Measurements from ENCODE around the gene CDK5RAP1. TPM values are rescaled to one million over a fixed set of nuclear protein-coding genes. Genes with fewer than 3 reads are reported as not detected.

The CDK5RAP1 gene
- total RNA-seq, 4 donors from 2014 or later, result 26.6 to 41.8 (median 37.8) TPM

GRCh38 chr20:33332905-33333456 is 68.3 kb downstream of the CDK5RAP1 start:
- intact Hi-C loops (cut with DNase I), result no loop called here
- no peak for DNase-seq

GRCh38 chr20:33328157-33329137 is 72.9 kb downstream of the CDK5RAP1 start:
- TF ChIP-seq POLR2A (IDR thresholded peaks at IDR 0.05) (no peak), CTCF (IDR thresholded peaks at IDR 0.05) (no peak)
- intact Hi-C loops (cut with DNase I), result no loop called here
- 78 to 82% methylated on average over 23 of the region's 23 CpGs for WGBS, 2 donors

More at GRCh38 chr20:33332905-33333456, 68.3 kb downstream of the CDK5RAP1 start:
- 69% methylated on average over 18 to 20 of the region's 20 CpGs for WGBS, 2 donors
- no peak for TF ChIP-seq POLR2A (IDR thresholded peaks at IDR 0.05)
- no peak for TF ChIP-seq CTCF (IDR thresholded peaks at IDR 0.05)
- H3K9me3 ChIP-seq, result no peaks in the 10 kb centered on the region
- H3K27ac ChIP-seq, result no peak overlapping the region
- H3K27me3 ChIP-seq, result no peaks in the 10 kb centered on the region
- no peak overlapping the region for H3K4me3 ChIP-seq (replicated peaks in 1 of 3)
- H3K4me1 ChIP-seq, result no peaks in the 10 kb centered on the region
- no peaks in the 10 kb centered on the region for H3K36me3 ChIP-seq

GRCh38 chr20:33325350-33325749 is 76.0 kb downstream of the CDK5RAP1 start:
- Histone ChIP-seq H3K4me3 (replicated peaks in 1 of 3) (no peak overlapping the region), H3K4me1 (no peaks in the 10 kb centered on the region), H3K9me3 (no peaks in the 10 kb centered on the region), H3K27me3 (no peaks in the 10 kb centered on the region), H3K36me3 (no peaks in the 10 kb centered on the region), H3K27ac (no peak overlapping the region)
- no peak for TF ChIP-seq CTCF (IDR thresholded peaks at IDR 0.05)
- TF ChIP-seq POLR2A (IDR thresholded peaks at IDR 0.05), result no peak
- intact Hi-C loops (cut with DNase I), result no loop called here
- WGBS, 2 donors, result 83 to 90% methylated on average over 2 of the region's 2 CpGs
- no peak for DNase-seq

More at GRCh38 chr20:33328157-33329137, 72.9 kb downstream of the CDK5RAP1 start:
- no peak overlapping the region for H3K27ac ChIP-seq
- H3K4me1 ChIP-seq, result no peaks in the 10 kb centered on the region
- H3K4me3 ChIP-seq (replicated peaks in 1 of 3), result no peak overlapping the region
- no peak for DNase-seq
- H3K36me3 ChIP-seq, result no peaks in the 10 kb centered on the region
- no peaks in the 10 kb centered on the region for H3K9me3 ChIP-seq
- H3K27me3 ChIP-seq, result no peaks in the 10 kb centered on the region

GRCh38 chr20:33323236-33323635 is 78.1 kb downstream of the CDK5RAP1 start:
- intact Hi-C loops (cut with DNase I), result no loop called here
- no peak for DNase-seq
- no peaks in the 10 kb centered on the region for H3K4me1 ChIP-seq
- no peaks in the 10 kb centered on the region for H3K9me3 ChIP-seq
- no peaks in the 10 kb centered on the region for H3K27me3 ChIP-seq
- H3K27ac ChIP-seq, result no peak overlapping the region
- no peaks in the 10 kb centered on the region for H3K36me3 ChIP-seq
- H3K4me3 ChIP-seq (replicated peaks in 1 of 3), result no peak overlapping the region
- 70 to 75% methylated on average over 8 of the region's 8 CpGs for WGBS, 2 donors
- TF ChIP-seq CTCF (IDR thresholded peaks at IDR 0.05) (no peak), POLR2A (IDR thresholded peaks at IDR 0.05) (no peak)

- H3K4me3 ChIP-seq (replicated peaks in 1 of 3), result no peak overlapping the region
- no peak overlapping the region for H3K27ac ChIP-seq
- no peaks in the 10 kb centered on the region for H3K36me3 ChIP-seq
- TF ChIP-seq CTCF (IDR thresholded peaks at IDR 0.05) (no peak), POLR2A (IDR thresholded peaks at IDR 0.05) (no peak)
- intact Hi-C loops (cut with DNase I), result no loop called here
- DNase-seq, result no peak
- H3K27me3 ChIP-seq, result no peaks in the 10 kb centered on the region
- no peaks in the 10 kb centered on the region for H3K9me3 ChIP-seq
- no peaks in the 10 kb centered on the region for H3K4me1 ChIP-seq
- 85 to 91% methylated on average over 3 of the region's 3 CpGs for WGBS, 2 donors
Observed at GRCh38 chr20:33322456-33322855, 78.9 kb downstream of the CDK5RAP1 start.

Measured in thyroid gland (tissue), 4 donors.